HepG2 (cell line): ENCODE results near the gene RETREG2. TPM values are rescaled to one million over a fixed set of nuclear protein-coding genes. Genes with fewer than 3 reads are reported as not detected.

ENCODE experiments used
- FOXO1 ChIP-seq: sonication (generic); formaldehyde crosslinking; IDR thresholded peaks from 2 replicates; pipeline ENCODE4 v1.4.0; 2020; ENCODE audit warnings: missing genetic modification reagents
- HDAC1 ChIP-seq: sonication (generic); formaldehyde crosslinking; IDR thresholded peaks from 2 replicates; pipeline ENCODE4 v1.5.1; 2020; ENCODE audit warnings: mild to moderate bottlenecking, missing genetic modification reagents
- ZNF343 ChIP-seq: sonication (generic); formaldehyde crosslinking; IDR thresholded peaks from 2 replicates; pipeline ENCODE4 v1.4.0; 2020; ENCODE audit warnings: mild to moderate bottlenecking, missing genetic modification reagents
- ZNF543 ChIP-seq: sonication (generic); formaldehyde crosslinking; IDR thresholded peaks from 2 replicates; pipeline ENCODE4 v1.4.0; 2020; ENCODE audit warnings: mild to moderate bottlenecking, missing genetic modification reagents
- ZNF615 ChIP-seq: sonication (generic); formaldehyde crosslinking; IDR thresholded peaks from 2 replicates; pipeline ENCODE4 v1.5.0; 2020; ENCODE audit warnings: mild to moderate bottlenecking, missing genetic modification reagents, borderline replicate concordance
- polyA plus RNA-seq, 8 experiments: library from polyadenylated mRNA; depleted of rRNA in 3 of 8; stranded (reverse) in 7 of 8; unstranded in 1 of 8; fragments of >200 nt; fragmentation: Illumina TruSeq in 4 of 8; extraction: Trizol in 4 of 8; gene quantifications; 2 replicates each; pipeline versions ENCODE4 v1.2.1 to v1.2.3, GENCODE V29; 2011 to 2016; ENCODE audit warnings: low read depth in 4 of 8, missing spikeins in 1 of 8, mixed read lengths in 1 of 8; ENCODE audit not compliant: insufficient read depth in 1 of 8
- total RNA-seq, 5 experiments: library from RNA; depleted of rRNA; stranded (reverse); fragments of >200 nt; fragmentation: Illumina TruSeq; extraction: Trizol; gene quantifications; 2 replicates each; pipeline ENCODE4 v1.2.3, GENCODE V29; 2016; ENCODE audit warnings: low read depth in 1 of 5
- TF ChIP-seq, protein P1 (sequence below): sonication (generic); formaldehyde crosslinking; IDR thresholded peaks from 2 replicates; pipeline ENCODE4 v1.5.0; 2020; ENCODE audit warnings: missing genetic modification reagents
- TF ChIP-seq, protein P2 (sequence below): sonication (generic); formaldehyde crosslinking; IDR thresholded peaks from 2 replicates; pipeline ENCODE4 v1.5.1; 2020; ENCODE audit warnings: missing genetic modification reagents, mild to moderate bottlenecking, borderline replicate concordance
- TF ChIP-seq, protein P3 (sequence below): sonication (generic); formaldehyde crosslinking; IDR thresholded peaks from 2 replicates; pipeline ENCODE4 v1.4.0; 2020; ENCODE audit warnings: mild to moderate bottlenecking, missing genetic modification reagents
- TF ChIP-seq, protein P4 (sequence below): sonication (generic); formaldehyde crosslinking; IDR thresholded peaks from 2 replicates; pipeline ENCODE4 v1.4.0; 2020; ENCODE audit warnings: missing genetic modification reagents
- TF ChIP-seq, protein P5 (sequence below): IDR thresholded peaks from 2 replicates; pipeline ENCODE4 v1.6.1; 2016

RETREG2 gene
- total and polyA plus RNA-seq, 2 of the 13 experiments (the other 11 are each of a cell fraction or from before 2014, with no cell fraction given), result 86.0 to 134 TPM

DNA sequence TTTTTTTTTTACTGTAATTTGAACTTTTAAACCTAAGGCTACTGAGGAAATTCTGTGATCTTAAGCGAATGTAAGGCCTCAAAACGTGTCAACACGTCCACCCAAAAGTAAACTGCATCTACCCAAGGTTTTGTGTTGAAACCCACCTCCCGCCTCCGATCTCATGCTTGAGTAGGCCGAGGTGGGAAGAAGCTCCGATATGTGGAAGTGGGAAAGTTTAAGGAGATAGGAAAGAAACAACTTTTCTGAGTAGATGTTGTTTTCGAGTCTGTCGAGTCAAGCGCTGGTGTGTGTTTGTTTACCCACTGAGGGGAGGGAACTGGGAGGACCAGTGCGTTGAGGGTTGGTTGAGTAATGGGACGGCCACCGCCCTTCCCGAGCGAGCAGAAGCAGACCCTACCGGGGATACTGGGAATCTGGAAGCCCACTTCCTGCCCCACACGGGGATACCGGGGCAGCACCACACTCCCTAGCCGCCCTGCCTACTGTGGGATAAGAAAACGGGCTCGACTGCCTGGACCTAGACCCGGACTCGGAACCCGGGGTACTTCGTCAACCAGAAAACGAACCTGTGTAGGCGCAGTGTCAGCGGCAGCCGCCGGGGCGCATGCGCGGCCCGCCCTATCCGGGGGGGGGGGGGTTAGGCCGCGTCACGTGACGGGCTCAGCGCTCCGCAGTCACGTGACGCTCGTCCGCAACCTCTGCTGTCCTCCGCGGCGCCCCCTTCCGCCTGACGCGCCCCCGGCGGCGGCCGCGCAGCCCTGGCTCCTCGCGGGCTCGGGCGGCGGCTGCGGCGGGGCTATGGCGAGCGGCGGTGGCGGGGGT is at the start of gene RETREG2 (continued):
- TF ChIP-seq, protein P1, sequence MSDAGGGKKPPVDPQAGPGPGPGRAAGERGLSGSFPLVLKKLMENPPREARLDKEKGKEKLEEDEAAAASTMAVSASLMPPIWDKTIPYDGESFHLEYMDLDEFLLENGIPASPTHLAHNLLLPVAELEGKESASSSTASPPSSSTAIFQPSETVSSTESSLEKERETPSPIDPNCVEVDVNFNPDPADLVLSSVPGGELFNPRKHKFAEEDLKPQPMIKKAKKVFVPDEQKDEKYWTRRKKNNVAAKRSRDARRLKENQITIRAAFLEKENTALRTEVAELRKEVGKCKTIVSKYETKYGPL (CRISPR knock-in tag), result no peak
- no peak for TF ChIP-seq ZNF615
- TF ChIP-seq, protein P2, sequence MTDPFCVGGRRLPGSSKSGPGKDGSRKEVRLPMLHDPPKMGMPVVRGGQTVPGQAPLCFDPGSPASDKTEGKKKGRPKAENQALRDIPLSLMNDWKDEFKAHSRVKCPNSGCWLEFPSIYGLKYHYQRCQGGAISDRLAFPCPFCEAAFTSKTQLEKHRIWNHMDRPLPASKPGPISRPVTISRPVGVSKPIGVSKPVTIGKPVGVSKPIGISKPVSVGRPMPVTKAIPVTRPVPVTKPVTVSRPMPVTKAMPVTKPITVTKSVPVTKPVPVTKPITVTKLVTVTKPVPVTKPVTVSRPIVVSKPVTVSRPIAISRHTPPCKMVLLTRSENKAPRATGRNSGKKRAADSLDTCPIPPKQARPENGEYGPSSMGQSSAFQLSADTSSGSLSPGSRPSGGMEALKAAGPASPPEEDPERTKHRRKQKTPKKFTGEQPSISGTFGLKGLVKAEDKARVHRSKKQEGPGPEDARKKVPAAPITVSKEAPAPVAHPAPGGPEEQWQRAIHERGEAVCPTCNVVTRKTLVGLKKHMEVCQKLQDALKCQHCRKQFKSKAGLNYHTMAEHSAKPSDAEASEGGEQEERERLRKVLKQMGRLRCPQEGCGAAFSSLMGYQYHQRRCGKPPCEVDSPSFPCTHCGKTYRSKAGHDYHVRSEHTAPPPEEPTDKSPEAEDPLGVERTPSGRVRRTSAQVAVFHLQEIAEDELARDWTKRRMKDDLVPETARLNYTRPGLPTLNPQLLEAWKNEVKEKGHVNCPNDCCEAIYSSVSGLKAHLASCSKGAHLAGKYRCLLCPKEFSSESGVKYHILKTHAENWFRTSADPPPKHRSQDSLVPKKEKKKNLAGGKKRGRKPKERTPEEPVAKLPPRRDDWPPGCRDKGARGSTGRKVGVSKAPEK, result peak; percentile 36; the same call in 1 of the 2 replicates
- TF ChIP-seq, protein P3, sequence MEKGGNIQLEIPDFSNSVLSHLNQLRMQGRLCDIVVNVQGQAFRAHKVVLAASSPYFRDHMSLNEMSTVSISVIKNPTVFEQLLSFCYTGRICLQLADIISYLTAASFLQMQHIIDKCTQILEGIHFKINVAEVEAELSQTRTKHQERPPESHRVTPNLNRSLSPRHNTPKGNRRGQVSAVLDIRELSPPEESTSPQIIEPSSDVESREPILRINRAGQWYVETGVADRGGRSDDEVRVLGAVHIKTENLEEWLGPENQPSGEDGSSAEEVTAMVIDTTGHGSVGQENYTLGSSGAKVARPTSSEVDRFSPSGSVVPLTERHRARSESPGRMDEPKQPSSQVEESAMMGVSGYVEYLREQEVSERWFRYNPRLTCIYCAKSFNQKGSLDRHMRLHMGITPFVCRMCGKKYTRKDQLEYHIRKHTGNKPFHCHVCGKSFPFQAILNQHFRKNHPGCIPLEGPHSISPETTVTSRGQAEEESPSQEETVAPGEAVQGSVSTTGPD (CRISPR knock-in tag), result peak; percentile 55; the same call in 1 of the 2 replicates
- TF ChIP-seq HDAC1 (CRISPR knock-in tag), result peak; percentile 35; the same call in 1 of the 2 replicates
- peak; percentile 63; the same call in 1 of the 2 replicates for TF ChIP-seq FOXO1 (CRISPR knock-in tag)
- TF ChIP-seq, protein P4, sequence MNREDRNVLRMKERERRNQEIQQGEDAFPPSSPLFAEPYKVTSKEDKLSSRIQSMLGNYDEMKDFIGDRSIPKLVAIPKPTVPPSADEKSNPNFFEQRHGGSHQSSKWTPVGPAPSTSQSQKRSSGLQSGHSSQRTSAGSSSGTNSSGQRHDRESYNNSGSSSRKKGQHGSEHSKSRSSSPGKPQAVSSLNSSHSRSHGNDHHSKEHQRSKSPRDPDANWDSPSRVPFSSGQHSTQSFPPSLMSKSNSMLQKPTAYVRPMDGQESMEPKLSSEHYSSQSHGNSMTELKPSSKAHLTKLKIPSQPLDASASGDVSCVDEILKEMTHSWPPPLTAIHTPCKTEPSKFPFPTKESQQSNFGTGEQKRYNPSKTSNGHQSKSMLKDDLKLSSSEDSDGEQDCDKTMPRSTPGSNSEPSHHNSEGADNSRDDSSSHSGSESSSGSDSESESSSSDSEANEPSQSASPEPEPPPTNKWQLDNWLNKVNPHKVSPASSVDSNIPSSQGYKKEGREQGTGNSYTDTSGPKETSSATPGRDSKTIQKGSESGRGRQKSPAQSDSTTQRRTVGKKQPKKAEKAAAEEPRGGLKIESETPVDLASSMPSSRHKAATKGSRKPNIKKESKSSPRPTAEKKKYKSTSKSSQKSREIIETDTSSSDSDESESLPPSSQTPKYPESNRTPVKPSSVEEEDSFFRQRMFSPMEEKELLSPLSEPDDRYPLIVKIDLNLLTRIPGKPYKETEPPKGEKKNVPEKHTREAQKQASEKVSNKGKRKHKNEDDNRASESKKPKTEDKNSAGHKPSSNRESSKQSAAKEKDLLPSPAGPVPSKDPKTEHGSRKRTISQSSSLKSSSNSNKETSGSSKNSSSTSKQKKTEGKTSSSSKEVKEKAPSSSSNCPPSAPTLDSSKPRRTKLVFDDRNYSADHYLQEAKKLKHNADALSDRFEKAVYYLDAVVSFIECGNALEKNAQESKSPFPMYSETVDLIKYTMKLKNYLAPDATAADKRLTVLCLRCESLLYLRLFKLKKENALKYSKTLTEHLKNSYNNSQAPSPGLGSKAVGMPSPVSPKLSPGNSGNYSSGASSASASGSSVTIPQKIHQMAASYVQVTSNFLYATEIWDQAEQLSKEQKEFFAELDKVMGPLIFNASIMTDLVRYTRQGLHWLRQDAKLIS (CRISPR knock-in tag), result no peak
- peak; percentile 87 for TF ChIP-seq ZNF343 (CRISPR knock-in tag)
- TF ChIP-seq, protein P5, sequence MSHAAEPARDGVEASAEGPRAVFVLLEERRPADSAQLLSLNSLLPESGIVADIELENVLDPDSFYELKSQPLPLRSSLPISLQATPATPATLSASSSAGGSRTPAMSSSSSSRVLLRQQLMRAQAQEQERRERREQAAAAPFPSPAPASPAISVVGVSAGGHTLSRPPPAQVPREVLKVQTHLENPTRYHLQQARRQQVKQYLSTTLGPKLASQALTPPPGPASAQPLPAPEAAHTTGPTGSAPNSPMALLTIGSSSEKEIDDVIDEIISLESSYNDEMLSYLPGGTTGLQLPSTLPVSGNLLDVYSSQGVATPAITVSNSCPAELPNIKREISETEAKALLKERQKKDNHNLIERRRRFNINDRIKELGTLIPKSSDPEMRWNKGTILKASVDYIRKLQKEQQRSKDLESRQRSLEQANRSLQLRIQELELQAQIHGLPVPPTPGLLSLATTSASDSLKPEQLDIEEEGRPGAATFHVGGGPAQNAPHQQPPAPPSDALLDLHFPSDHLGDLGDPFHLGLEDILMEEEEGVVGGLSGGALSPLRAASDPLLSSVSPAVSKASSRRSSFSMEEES (CRISPR knock-in tag), result peak; percentile 84
- TF ChIP-seq ZNF543, result peak; percentile 85
